HG03558 (cell line): ENCODE measurements around the gene CHRNA10.

Experiments
- ATAC-seq: cut with Tn5 transposase; IDR thresholded peaks from one replicate; pipeline ENCODE4 v1.9.1; 2021; ENCODE audit warnings: moderate number of reproducible peaks; ENCODE audit not compliant: unreplicated experiment; ENCODE audit errors: extremely low read depth

Gene CHRNA10

GRCh38 chr11:3671334-3672254 lies at the start of gene CHRNA10:
CHRNA10 (minus strand) TSS chr11:3671384; CDS start chr11:3671312, 72 bp downstream.
- no peak for ATAC-seq

GRCh38 chr11:3712274-3712673 lies 41.1 kb upstream of the CHRNA10 start:
- no peak for ATAC-seq

GRCh38 chr11:3710485-3711259 lies 39.5 kb upstream of the CHRNA10 start:
- ATAC-seq = no peak

GRCh38 chr11:3709977-3710376 lies 38.8 kb upstream of the CHRNA10 start:
- ATAC-seq = no peak

GRCh38 chr11:3707176-3707575 lies 36.0 kb upstream of the CHRNA10 start:
- ATAC-seq = no peak

- no peak for ATAC-seq
These were observed 32.2 kb upstream of the CHRNA10 start for GRCh38 chr11:3703383-3703782.

GRCh38 chr11:3700910-3701309 lies 29.7 kb upstream of the CHRNA10 start:
- ATAC-seq = no peak

GRCh38 chr11:3700410-3700809 lies 29.2 kb upstream of the CHRNA10 start:
- ATAC-seq = no peak

- ATAC-seq = no peak
These were observed 15.6 kb upstream of the CHRNA10 start for GRCh38 chr11:3686751-3687150.

GRCh38 chr11:3685923-3686322 lies 14.7 kb upstream of the CHRNA10 start:
- ATAC-seq = no peak

GRCh38 chr11:3684819-3685172 lies 13.6 kb upstream of the CHRNA10 start:
- ATAC-seq = no peak

GRCh38 chr11:3684129-3684818 lies 13.1 kb upstream of the CHRNA10 start:
- no peak for ATAC-seq

GRCh38 chr11:3683039-3683438 lies 11.9 kb upstream of the CHRNA10 start:
- no peak for ATAC-seq

- ATAC-seq = no peak
These were observed 7.9 kb upstream of the CHRNA10 start for GRCh38 chr11:3679077-3679476.

GRCh38 chr11:3675971-3676370 lies 4.8 kb upstream of the CHRNA10 start:
- no peak for ATAC-seq

- no peak for ATAC-seq
These were observed 3.0 kb upstream of the CHRNA10 start for GRCh38 chr11:3674189-3674588.

- no peak for ATAC-seq
These were observed 1.4 kb downstream of the CHRNA10 start for GRCh38 chr11:3669742-3670183.

GRCh38 chr11:3669128-3669527 lies 2.1 kb downstream of the CHRNA10 start:
- no peak for ATAC-seq

GRCh38 chr11:3667149-3668035 lies 3.8 kb downstream of the CHRNA10 start:
- ATAC-seq = no peak

GRCh38 chr11:3666023-3666530 lies 5.1 kb downstream of the CHRNA10 start:
- no peak for ATAC-seq
